ENCODE results near the gene DHRS13.

The DHRS13 gene

DNA sequence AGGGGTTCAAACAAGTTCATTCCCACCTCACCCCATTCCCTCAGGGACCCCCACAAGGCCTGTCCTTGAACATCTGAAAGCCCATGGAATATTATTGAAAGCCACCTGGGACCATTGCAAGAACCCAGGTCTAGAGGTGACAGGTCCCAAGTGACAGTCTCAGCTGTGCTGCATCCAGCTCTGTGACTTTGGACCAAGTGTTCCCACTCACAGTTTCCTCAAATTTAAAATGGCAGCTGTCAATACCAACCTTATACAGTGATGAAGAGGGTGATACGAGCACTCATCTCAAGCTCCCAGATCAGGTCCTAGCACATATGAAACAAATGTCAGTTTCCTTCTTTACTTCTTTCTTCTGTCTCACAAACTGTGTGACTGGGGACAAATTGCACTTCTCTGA is 38.9 kb downstream of the DHRS13 start:
- no peak for DNase-seq (ENCODE audit: low read depth)
- TF ChIP-seq, protein P1, sequence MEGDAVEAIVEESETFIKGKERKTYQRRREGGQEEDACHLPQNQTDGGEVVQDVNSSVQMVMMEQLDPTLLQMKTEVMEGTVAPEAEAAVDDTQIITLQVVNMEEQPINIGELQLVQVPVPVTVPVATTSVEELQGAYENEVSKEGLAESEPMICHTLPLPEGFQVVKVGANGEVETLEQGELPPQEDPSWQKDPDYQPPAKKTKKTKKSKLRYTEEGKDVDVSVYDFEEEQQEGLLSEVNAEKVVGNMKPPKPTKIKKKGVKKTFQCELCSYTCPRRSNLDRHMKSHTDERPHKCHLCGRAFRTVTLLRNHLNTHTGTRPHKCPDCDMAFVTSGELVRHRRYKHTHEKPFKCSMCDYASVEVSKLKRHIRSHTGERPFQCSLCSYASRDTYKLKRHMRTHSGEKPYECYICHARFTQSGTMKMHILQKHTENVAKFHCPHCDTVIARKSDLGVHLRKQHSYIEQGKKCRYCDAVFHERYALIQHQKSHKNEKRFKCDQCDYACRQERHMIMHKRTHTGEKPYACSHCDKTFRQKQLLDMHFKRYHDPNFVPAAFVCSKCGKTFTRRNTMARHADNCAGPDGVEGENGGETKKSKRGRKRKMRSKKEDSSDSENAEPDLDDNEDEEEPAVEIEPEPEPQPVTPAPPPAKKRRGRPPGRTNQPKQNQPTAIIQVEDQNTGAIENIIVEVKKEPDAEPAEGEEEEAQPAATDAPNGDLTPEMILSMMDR (conservative IDR thresholded peaks at IDR 0.05; ENCODE audit: low read depth, low read length) = no peak

DNA sequence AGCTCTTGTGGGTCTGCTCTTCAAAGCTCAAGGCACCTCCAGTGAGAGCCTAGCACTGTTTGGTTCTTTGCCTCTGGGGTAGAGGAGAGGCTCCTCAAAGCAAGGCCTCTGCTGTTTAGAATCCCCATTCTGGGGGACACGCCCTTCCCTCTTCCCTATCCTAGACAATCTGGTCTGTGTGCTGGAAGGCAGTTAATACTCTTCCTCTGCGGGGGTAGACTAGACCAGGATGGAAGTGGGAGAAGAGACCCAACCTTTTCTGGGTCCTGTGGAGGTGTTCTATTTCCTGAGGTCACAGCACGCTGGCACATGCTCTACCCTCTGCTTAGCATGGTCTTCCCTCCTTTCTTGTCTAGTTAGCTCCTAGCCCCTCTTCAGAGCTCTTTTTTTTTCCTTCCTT is 40.3 kb downstream of the DHRS13 start:
- H3K4me3 ChIP-seq (ENCODE audit: low read length) = no peak overlapping the region
- TF ChIP-seq, protein P1 (conservative IDR thresholded peaks at IDR 0.05; ENCODE audit: low read depth, low read length) = no peak
- DNase-seq (ENCODE audit: low read depth) = no peak

More for the DNA sequence above, 38.9 kb downstream of the DHRS13 start:
- H3K4me3 ChIP-seq (ENCODE audit: low read length) = no peak overlapping the region

DNA sequence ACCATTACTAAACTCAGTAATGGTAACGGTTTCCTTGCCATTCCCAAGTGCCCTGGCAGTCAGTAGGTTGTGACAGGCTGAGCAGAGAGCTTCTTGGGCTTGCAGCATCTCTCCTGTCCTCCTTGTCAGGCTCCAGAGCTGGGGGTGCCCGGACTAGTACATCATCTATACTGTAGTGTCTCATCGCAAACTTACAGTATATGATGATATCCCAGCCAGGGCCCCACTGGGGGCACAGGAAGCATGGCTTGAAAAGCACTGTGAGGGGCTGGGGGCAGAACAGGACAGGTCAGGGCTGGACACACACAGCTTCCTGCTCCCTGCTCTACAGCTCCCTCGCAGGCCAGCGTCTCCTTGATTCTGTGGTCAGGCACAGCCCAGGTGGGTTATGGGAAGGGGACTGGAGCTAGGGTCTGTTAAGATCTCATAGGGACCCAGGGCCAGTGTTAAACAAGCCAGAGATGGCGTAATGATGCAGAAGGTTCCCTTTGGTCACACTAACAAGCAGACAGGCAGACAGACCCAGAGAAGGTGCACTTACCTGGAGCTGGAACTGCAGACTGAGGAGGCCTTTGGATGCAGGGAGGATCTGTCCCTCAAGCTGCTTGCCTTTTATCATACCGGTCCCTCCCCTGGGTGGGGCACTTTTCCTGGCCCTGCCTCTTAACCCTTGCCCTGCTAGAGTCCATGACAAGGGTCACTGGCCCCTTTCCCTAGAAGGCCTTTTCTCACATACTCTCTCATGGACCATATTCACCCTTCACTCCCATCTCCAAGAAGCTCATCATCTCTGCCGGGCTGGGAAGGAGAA is 41.3 kb downstream of the DHRS13 start:
- no peak for DNase-seq (ENCODE audit: low read depth)
- no peak overlapping the region for H3K4me3 ChIP-seq (ENCODE audit: low read length)
- TF ChIP-seq, protein P1 (conservative IDR thresholded peaks at IDR 0.05; ENCODE audit: low read depth, low read length) = no peak

DNA sequence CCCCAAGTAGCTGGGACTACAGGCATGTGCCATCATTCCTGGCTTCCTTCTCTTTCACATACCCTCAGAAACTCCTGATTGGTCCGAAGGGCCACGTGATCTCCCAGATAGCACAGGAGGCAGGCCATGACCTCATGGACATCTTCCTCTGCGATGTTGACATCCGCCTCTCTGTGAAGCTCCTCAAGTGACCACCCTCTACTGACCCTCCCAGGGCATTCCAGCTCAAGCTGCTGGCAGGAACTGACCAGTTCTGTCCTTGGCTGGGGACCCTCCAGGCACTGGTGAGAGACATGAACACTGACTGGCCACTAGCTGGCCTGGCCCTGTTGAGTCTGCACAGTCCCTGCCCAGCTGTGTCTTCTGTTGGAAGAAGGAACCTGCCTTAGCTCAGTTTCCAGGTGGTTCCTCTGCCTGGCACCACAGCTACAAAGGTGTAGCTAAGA is 42.5 kb downstream of the DHRS13 start:
- no peak overlapping the region for H3K4me3 ChIP-seq (ENCODE audit: low read length)
- DNase-seq (ENCODE audit: low read depth) = no peak
- TF ChIP-seq, protein P1 (conservative IDR thresholded peaks at IDR 0.05; ENCODE audit: low read depth, low read length) = no peak

DNA sequence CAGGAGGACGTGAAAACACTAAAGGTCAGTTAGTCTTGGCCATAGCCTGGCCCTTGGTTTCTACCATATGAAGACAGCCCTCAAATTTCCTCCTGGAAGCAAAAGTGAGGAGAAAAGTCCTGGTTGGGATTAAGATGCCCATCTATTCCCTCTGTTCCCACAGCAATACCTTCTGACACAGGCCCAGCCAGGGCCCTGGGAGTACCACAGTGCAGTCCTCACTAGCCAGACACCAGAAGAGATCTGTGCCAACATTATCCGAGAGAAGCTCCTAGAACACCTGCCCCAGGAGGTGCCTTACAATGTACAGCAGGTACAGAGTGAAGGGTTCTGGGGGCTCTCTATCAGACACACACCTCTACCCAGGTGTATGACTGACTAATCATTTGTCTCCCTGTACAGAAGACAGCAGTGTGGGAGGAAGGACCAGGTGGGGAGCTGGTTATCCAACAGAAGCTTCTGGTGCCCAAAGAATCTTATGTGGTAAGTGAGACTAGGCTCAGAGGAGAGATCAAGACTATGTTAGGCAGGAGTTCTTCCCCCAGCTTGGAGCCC is 44.0 kb downstream of the DHRS13 start:
- TF ChIP-seq, protein P1 (conservative IDR thresholded peaks at IDR 0.05; ENCODE audit: low read depth, low read length) = no peak
- DNase-seq (ENCODE audit: low read depth) = no peak
- H3K4me3 ChIP-seq (ENCODE audit: low read length) = no peak overlapping the region

DNA sequence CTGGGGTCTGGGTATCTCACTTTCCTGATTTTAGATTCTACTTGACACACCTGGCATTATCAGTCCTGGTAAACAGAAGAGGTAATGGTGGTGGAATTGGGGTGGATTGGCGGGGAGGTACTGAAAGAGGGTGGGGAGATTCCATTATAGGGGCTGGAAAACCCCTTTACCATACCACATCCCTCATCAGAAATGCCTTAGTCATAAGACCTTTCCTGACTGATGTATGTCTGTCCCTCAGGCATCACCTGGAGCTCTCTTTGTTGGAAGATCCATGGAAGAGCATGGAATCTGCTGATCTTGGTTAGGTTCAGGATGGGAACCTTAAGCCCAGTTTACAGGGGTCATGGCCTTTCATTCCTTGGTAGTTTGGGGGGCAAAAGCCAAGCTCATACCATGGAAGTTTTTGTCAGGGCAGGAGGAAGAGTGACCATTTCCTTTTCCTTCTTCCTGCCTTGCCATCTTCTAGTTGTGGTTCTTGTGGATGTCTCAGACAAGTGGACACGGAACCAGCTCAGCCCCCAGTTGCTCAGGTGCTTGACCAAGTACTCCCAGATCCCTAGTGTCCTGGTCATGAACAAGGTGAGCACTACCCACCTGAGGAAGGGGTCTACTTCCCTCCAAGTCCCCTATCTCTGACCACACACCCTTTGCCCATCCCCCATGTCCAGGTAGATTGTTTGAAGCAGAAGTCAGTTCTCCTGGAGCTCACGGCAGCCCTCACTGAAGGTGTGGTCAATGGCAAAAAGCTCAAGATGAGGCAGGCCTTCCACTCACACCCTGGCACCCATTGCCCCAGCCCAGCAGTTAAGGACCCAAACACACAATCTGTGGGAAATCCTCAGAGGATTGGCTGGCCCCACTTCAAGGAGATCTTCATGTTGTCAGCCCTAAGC is 44.7 kb downstream of the DHRS13 start:
- DNase-seq (ENCODE audit: low read depth) = no peak
- no peak overlapping the region for H3K4me3 ChIP-seq (ENCODE audit: low read length)
- TF ChIP-seq, protein P1 (conservative IDR thresholded peaks at IDR 0.05; ENCODE audit: low read depth, low read length) = no peak

Measured in retinal pigment epithelial cell (primary cell).